HG02973 (cell line): ENCODE data around the gene PSENEN.
A peak's percentile ranks its signal among the peaks of the same experiment; 100 is the strongest.

Source experiments
- ATAC-seq: cut with Tn5 transposase; IDR thresholded peaks from one replicate; pipeline ENCODE4 v1.9.1; 2021; ENCODE audit warnings: moderate library complexity; ENCODE audit not compliant: unreplicated experiment

Gene PSENEN

GRCh38 chr19:35733180-35734125 is 12.0 kb upstream of the PSENEN start:
- no peak for ATAC-seq

DNA sequence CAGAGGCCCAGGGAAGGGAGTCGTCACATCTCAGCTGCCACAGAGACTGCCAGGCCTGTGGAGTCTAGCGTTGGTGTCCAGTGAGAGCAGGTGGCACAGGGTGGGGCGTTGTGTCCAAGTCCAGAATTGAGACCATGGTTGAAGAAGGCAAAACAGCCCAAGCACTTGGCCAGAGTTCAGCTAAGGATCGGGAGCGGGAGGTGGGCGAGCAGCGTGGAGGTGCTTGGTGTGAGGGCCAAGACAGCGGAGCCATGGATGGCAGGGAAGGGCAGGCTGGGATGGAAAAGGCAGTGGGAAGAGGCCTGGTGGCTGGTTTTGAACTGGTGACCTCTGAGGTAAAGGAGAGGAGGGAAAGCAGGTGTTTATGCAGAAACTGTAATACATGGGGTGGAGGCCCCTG is 11.2 kb upstream of the PSENEN start:
- ATAC-seq = no peak

- ATAC-seq = no peak
Measured at GRCh38 chr19:35734889-35735288, 10.6 kb upstream of the PSENEN start.

DNA sequence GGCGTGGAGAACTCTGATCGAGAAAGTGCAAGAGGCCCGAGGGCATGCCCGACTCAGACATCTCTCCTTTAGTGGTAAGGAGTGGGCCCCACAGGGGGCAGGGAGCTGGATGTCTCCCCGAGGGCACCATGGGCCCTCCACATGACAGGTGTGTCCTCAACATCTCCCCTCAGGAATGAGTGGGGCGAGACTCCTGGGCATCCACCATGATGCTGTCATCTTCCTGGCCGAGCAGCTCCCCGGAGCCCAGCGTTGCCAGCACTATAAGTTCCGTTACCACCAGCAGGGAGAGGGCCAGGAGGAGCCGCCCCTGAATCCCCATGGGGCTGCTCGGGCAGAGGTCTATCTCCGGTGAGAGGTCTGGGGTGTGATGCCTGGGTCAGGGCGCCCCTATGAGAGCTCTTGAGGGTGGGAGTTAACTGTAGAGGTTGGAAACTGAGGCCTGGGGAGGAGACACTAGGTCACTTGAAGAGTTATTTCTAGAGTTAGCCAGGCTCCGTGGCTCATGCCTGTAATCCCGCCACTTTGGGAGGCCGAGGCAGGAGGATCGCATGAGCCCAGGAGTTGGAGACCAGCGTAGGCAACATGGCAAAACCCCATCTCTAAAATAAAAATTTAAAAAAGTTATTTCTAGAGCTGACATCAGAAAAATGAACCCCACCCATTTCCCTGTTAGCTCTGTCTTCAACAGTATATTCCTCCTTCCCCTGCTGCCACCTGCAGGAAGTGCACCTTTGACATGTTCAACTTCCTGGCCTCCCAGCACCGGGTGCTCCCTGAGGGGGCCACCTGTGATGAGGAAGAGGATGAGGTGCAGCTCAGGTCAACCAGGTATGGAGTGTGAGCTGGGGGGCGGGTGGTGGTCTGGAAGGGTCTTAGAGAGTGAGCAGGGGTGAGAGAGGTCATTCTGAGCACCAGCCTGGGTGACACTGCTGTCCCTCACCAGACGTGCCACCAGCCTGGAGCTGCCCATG is 8.3 kb upstream of the PSENEN start:
- ATAC-seq = no peak

DNA sequence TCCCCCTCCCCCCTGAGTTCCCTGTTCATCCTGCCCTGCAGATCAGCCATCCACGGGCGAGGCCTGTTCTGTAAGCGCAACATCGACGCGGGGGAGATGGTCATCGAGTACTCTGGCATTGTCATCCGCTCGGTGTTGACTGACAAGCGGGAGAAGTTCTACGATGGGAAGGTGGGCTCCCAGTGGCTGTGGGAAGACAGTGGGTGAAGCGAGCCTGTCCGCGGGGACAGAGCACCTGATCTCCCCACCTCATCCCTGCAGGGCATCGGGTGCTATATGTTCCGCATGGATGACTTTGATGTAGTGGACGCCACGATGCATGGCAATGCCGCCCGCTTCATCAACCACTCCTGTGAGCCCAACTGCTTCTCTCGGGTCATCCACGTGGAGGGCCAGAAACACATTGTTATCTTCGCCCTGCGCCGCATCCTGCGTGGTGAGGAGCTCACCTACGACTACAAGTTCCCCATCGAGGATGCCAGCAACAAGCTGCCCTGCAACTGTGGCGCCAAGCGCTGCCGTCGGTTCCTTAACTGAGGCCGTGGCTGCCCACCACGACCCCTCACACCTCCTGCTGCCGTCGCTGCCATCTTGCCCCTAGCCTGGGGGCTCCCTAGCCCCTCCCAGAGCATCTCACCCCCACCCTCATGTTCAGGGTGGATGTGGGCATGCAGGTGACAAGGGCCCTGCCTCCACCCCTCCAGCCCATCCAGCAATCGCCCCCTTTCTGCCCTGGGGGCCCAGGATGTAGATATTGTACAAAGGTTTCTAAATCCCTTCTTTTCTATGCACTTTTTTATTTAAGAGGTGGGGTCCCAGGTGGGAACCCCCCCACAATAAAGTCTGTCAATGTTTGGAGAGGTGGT is 7.2 kb upstream of the PSENEN start:
- ATAC-seq = no peak

DNA sequence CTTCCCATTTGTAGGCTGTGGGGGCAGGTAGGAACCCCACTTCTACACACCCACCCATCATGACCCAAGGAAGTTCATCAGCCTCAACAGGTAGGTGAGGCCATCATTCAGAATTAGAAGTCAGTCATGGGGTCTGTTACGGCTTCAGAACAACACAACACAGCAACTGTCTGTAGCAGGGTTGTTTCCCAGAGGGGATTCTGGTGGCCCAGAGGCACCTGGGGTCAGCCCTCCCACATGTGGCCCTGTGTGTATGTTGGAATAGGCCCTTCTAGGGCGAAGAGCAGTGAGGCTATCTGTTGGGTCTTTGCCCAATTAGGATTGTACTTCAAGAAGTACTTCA is 6.6 kb upstream of the PSENEN start:
- ATAC-seq = no peak

GRCh38 chr19:35739275-35740107 is 6.0 kb upstream of the PSENEN start:
- no peak for ATAC-seq

GRCh38 chr19:35740108-35740422 is 5.4 kb upstream of the PSENEN start:
- ATAC-seq = peak; percentile 12

DNA sequence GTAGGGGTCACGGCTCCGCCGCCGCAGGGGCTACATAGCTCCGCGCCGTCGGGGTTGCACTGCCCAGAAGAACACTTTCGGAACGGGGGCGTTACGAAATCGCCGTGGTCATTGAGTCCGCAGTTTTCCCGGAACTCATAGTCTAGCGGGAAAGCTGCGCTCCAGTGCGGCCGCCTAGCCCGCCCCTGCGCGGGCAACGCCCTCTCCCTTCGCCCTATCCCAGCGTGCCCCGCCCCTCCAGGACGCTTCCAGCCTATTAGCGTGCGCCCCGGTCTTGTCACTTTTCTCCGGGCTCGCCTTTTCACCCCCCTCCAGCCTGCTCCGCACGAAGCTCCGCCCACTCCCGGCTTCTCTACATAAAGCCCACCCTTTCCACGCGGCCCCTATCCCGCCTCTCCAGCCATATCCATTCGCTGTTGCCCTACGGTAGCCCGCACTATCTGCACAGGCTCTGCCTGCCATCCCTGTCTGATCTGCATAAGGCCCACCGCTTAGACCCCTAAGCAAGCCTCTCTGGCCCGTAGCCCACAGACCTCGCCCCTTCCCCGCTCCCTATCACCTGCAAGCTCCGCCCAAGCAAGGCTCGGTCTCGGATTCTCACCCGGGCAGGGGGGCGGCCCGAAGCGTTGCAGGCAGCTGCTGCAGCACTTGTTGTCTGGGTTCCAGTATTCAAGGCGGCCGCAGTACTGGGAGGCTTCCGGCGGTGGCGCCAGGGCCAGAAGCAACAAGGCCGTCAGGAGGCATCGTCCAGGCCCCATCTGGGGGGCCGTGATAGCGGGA is 4.8 kb upstream of the PSENEN start:
- peak; percentile 46 for ATAC-seq

GRCh38 chr19:35741203-35741515 is 4.3 kb upstream of the PSENEN start:
- ATAC-seq = no peak

- no peak for ATAC-seq
Measured at GRCh38 chr19:35742121-35742724, 3.2 kb upstream of the PSENEN start, which contains the start of gene IGFLR1. Gene IGFLR1, minus strand, starts transcription at chr19:35742452. Its CDS starts 1,272 bp downstream, at chr19:35741180.

DNA sequence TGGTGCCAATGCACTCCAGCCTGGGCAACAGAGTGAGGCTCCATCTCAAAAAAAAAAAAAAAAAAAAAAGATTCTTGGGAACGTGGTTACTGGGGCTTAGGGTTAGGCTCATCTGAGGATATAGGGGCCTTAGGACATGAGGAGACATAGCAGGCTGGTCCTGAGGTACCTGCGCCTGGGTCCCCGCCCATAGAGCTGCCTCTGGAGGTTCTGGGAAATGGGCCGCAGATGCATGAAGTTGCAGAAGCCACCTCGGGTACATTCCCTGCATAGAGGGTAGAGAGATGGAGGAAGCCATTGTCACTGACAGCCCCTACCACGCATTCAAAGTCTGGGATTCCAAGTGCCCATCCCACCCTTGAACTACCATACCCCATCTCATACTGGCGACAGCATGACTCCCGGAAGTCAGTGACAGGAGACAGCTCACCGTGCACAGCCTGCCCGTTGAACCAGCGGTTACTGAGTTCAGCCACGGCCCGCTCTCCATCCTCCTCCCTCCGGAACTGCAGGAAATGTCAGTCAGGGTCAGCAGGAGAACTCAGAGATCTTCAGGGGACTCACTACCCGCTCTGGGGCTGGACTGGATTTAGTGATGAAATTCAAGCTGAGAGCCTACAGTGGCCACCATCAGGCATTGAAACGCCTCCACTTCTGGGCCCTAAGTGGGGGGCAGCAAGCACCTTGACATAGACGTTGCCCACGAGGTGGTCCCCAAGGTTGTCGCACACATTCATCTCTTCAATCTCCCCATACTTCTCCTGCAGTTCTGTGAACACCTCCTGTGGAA is 1.6 kb upstream of the PSENEN start:
- no peak for ATAC-seq

DNA sequence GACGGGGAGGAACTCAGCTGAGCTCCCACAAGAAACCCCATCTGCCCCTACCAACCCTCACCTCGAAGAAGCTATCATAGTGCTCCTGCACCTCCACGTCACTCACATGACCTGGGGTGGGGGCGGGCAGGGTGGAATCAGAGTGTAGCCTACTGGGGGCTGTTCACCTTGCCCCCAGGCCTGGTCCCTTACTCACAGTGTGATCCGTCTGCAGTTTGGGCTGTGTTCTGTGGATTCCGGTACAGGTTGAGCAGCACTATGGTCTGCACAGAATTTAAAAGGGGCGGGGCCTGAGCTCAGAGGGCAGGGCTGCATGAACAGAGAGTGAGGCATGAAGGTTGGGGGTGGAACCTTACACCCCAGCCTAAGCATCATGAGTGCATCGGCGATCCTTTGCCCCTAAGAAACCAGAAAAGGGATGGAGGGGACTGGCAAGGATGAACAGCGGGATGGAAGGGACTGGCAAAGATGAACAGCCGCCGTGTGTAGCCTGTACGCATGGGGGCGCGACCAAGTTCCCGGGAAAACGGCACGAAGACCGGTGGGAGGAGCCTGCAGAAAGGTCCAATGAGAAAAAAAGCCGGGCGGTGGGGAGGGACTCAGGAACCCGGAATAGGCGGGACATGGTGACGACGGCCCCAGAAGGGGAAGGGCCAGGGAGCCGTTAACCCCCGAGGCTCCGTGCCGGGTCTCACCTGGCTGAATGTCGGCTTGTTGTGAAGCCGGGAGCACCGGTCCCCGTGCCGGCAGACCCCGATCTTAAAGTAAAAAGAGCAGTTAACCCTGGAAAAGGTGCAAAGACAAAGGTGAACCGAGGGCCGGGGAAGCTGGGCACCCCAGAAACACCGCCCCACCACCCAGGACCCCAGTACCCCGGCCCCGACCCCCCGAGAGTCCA is 772 bp upstream of the PSENEN start:
- ATAC-seq = peak; percentile 31

GRCh38 chr19:35746087-35746462 is 624 bp downstream of the PSENEN start:
- ATAC-seq = no peak

DNA sequence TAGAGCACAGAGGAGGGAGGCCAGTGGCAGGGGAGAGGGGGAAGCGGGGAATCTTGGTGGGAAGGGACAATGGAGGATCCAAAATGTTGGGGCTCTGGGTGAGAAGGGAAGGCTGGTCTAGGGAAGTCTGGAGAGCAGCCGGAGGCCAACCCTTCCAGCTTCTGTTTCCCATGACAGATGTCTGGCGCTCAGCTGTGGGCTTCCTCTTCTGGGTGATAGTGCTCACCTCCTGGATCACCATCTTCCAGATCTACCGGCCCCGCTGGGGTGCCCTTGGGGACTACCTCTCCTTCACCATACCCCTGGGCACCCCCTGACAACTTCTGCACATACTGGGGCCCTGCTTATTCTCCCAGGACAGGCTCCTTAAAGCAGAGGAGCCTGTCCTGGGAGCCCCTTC is 1.1 kb downstream of the PSENEN start:
- ATAC-seq = no peak

DNA sequence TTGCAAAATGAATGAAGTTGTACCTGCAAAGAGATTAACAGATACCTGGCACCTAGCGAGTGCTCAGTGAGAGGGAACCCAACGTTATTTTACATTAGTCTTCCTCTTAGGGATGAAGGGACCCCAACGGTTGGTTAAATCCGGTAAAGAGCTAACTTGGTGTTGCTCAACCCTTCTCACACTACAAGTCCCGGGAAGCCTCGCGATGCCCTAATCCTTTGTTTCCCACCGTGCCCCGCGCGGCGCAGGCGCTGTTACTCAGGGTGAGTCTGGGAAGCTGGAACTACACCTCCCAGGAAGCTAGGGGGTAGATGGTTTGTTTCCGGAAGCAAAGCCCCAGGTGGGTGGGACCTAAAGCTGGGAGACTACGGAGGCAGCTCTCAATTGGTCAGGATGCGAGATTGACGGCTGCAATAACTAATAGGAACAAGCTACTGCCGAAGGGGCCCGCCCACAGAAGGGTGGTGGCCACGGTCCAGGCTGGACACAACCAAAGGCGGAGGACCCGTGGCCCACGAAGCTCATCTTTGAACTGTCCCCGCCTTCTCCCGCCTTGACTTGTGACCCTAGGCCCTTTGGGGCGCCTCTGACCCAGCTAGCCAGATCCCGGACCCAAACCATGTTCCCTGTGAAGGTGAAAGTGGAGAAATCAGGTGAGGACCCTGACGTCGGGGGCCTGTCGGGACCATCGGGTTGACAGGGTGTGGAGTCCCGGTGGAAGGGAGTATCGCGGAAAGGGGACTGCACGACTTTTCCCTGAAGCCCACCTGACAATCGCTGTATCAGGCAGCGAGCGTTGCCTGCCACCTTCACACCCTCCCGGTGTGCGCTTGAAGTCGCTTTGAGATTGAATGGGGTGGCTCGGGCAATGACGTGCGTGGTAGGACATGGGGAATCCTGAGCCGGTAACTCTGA is 2.9 kb downstream of the PSENEN start, which contains the start of gene LIN37:
Gene LIN37, plus strand, starts transcription at position 471 of the 915 bp plus-strand sequence. Its CDS starts 149 bp downstream, at position 620.
- peak; percentile 59 for ATAC-seq
